Neural cell (in vitro differentiated cells): ENCODE results near the gene CADPS2. TPM values are rescaled to one million over a fixed set of nuclear protein-coding genes. Genes with fewer than 3 reads are reported as not detected.

ENCODE experiments used
- H2AFZ ChIP-seq: fragments of 200-600, 300-800 bp; sonication (generic), shearing (Covaris generic); 2 replicates; pipeline ENCODE4 v1.6.0; 2014; ENCODE audit warnings: low read depth, mild to moderate bottlenecking, antibody characterized with exemption, low read length, moderate library complexity
- H3F3A ChIP-seq: fragments of 200-600 bp; shearing (Covaris generic); 2 replicates; pipeline ENCODE4 v1.6.1; 2016; ENCODE audit warnings: mild to moderate bottlenecking, moderate library complexity, mixed read lengths, antibody characterized with exemption, low read length; ENCODE audit not compliant: insufficient read depth, poor library complexity, severe bottlenecking
- H3K27ac ChIP-seq: fragments of 200-600, 300-800 bp; sonication (generic), shearing (Covaris generic); 2 replicates; pipeline ENCODE4 v1.5.1; 2014; ENCODE audit warnings: mild to moderate bottlenecking, low read length, moderate library complexity
- H3K27me3 ChIP-seq: fragments of 300-800, 200-600 bp; sonication (generic), shearing (Covaris generic); 2 replicates; pipeline ENCODE4 v1.6.0; 2014; ENCODE audit warnings: mild to moderate bottlenecking, low read depth, low read length, moderate library complexity; ENCODE audit not compliant: insufficient read depth
- H3K36me3 ChIP-seq: fragments of 300-800, 200-600 bp; sonication (generic), shearing (Covaris generic); 2 replicates; pipeline ENCODE4 v1.5.1; 2014; ENCODE audit warnings: mild to moderate bottlenecking, antibody characterized with exemption, low read length, moderate library complexity; ENCODE audit not compliant: insufficient read depth
- H3K4me2 ChIP-seq: fragments of 300-800, 200-600 bp; sonication (generic), shearing (Covaris generic); 2 replicates; pipeline ENCODE4 v1.6.0; 2014; ENCODE audit warnings: mild to moderate bottlenecking, low read length
- H3K4me3 ChIP-seq: fragments of 300-800, 200-600 bp; sonication (generic), shearing (Covaris generic); 2 replicates; pipeline ENCODE4 v1.5.1; 2014; ENCODE audit warnings: mild to moderate bottlenecking, low read length, moderate library complexity
- H3K79me2 ChIP-seq: fragments of 200-600 bp; shearing (Covaris generic); replicated peaks from 2 replicates; pipeline ENCODE4 v1.6.0; 2014; ENCODE audit warnings: mild to moderate bottlenecking, low read length, moderate library complexity; ENCODE audit not compliant: insufficient read depth
- H3K9ac ChIP-seq: fragments of 300-800, 200-600 bp; sonication (generic), shearing (Covaris generic); 2 replicates; pipeline ENCODE4 v1.6.1; 2016; ENCODE audit warnings: mild to moderate bottlenecking, low read length, mixed read lengths
- H3K9me2 ChIP-seq: fragments of 200-600 bp; shearing (Covaris generic); 2 replicates; pipeline ENCODE4 v1.6.1; 2016; ENCODE audit warnings: mild to moderate bottlenecking, low read length, mixed read lengths; ENCODE audit not compliant: insufficient read depth
- H3K9me3 ChIP-seq: fragments of 200-600, 300-800 bp; sonication (generic), shearing (Covaris generic); 2 replicates; pipeline ENCODE4 v1.6.1; 2016; ENCODE audit warnings: mild to moderate bottlenecking, mixed run types, low read length, moderate library complexity, mixed read lengths
- H4K20me1 ChIP-seq: fragments of 200-600 bp; shearing (Covaris generic); 2 replicates; pipeline ENCODE4 v1.6.1; 2016; ENCODE audit warnings: mild to moderate bottlenecking, mixed run types; ENCODE audit not compliant: insufficient read depth
- CTCF ChIP-seq: fragments of 450-650 bp; IDR thresholded peaks from 2 replicates; pipeline ENCODE4 v1.5.1; 2014; ENCODE audit warnings: antibody characterized with exemption, mild to moderate bottlenecking, moderate library complexity; ENCODE audit not compliant: poor library complexity, severe bottlenecking
- EP300 ChIP-seq: fragments of 450-650 bp; conservative IDR thresholded peaks from 2 replicates; pipeline ENCODE4 v1.6.1; 2014; ENCODE audit warnings: antibody characterized with exemption, mild to moderate bottlenecking, moderate library complexity; ENCODE audit not compliant: poor library complexity, severe bottlenecking
- EZH2 ChIP-seq: fragments of 200-600, 300-800 bp; shearing (Covaris generic), sonication (generic); IDR thresholded peaks from 2 replicates; pipeline ENCODE4 v1.6.1; 2014; ENCODE audit warnings: antibody characterized with exemption, low read length, borderline replicate concordance, mild to moderate bottlenecking; ENCODE audit not compliant: insufficient read depth, poor library complexity, severe bottlenecking
- MXI1 ChIP-seq: fragments of 450-650 bp; conservative IDR thresholded peaks from 2 replicates; pipeline ENCODE4 v1.6.1; 2014; ENCODE audit warnings: antibody characterized with exemption, mild to moderate bottlenecking; ENCODE audit not compliant: poor library complexity, severe bottlenecking
- POLR2AphosphoS5 ChIP-seq: IDR thresholded peaks from 2 replicates; pipeline ENCODE4 v1.6.1; 2012
- RAD21 ChIP-seq: fragments of 450-650 bp; conservative IDR thresholded peaks from 2 replicates; pipeline ENCODE4 v1.6.1; 2014; ENCODE audit warnings: antibody characterized with exemption, mild to moderate bottlenecking, moderate library complexity
- SMC3 ChIP-seq: fragments of 450-650 bp; conservative IDR thresholded peaks from 2 replicates; pipeline ENCODE4 v1.6.1; 2014; ENCODE audit warnings: antibody characterized with exemption, mild to moderate bottlenecking, moderate library complexity; ENCODE audit not compliant: poor library complexity
- TAF1 ChIP-seq: IDR thresholded peaks from 2 replicates; pipeline ENCODE4 v1.6.1; 2012; ENCODE audit warnings: low read depth
- polyA plus RNA-seq: library from polyadenylated mRNA; depleted of rRNA; stranded (reverse); fragments of >200 nt; gene quantifications from 2 replicates; pipeline ENCODE4 v1.2.3, GENCODE V29; 2014
- TF ChIP-seq, protein P1 (sequence below): IDR thresholded peaks from 2 replicates; pipeline ENCODE4 v1.6.1; 2012; ENCODE audit warnings: borderline replicate concordance

The CADPS2 gene
- polyA plus RNA-seq, 1 donor from 2014 or later: 5.9 TPM

DNA sequence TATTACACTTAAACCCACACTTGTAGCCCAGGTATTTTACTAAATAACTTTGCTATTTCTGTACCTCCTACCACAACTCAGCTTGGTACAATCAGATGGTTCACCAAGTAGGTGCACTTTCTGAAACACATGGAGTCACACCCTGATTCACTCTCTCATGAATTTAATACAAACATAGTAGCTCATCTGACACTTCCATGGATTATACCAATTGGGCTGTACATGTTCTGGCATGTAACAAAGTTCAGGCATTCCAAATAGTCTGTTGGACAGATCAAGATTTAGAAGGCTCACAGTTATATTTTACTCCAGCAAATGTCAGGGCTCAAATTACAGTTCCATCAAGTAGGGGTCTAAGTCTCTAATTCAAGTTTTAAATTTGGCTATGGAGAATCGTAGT is 121.4 kb downstream of the CADPS2 start:
- TF ChIP-seq EP300: no peak
- no peak for TF ChIP-seq EZH2
- TF ChIP-seq RAD21: no peak
- no peak for TF ChIP-seq CTCF
- TF ChIP-seq MXI1: no peak
- no peak for TF ChIP-seq POLR2AphosphoS5
- TF ChIP-seq SMC3: no peak
- TF ChIP-seq, protein P1, sequence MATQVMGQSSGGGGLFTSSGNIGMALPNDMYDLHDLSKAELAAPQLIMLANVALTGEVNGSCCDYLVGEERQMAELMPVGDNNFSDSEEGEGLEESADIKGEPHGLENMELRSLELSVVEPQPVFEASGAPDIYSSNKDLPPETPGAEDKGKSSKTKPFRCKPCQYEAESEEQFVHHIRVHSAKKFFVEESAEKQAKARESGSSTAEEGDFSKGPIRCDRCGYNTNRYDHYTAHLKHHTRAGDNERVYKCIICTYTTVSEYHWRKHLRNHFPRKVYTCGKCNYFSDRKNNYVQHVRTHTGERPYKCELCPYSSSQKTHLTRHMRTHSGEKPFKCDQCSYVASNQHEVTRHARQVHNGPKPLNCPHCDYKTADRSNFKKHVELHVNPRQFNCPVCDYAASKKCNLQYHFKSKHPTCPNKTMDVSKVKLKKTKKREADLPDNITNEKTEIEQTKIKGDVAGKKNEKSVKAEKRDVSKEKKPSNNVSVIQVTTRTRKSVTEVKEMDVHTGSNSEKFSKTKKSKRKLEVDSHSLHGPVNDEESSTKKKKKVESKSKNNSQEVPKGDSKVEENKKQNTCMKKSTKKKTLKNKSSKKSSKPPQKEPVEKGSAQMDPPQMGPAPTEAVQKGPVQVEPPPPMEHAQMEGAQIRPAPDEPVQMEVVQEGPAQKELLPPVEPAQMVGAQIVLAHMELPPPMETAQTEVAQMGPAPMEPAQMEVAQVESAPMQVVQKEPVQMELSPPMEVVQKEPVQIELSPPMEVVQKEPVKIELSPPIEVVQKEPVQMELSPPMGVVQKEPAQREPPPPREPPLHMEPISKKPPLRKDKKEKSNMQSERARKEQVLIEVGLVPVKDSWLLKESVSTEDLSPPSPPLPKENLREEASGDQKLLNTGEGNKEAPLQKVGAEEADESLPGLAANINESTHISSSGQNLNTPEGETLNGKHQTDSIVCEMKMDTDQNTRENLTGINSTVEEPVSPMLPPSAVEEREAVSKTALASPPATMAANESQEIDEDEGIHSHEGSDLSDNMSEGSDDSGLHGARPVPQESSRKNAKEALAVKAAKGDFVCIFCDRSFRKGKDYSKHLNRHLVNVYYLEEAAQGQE: no peak
- no peak for TF ChIP-seq TAF1
- Histone ChIP-seq H3K4me3 (no peak overlapping the region), H3K79me2 (no peaks in the 10 kb centered on the region), H4K20me1 (no peaks in the 10 kb centered on the region), H2AFZ (no peak overlapping the region), H3K27ac (no peak overlapping the region), H3K9ac (no peak overlapping the region), H3F3A (no peaks in the 10 kb centered on the region), H3K4me2 (no peak overlapping the region), H3K9me3 (no peaks in the 10 kb centered on the region), H3K27me3 (no peaks in the 10 kb centered on the region), H3K36me3 (no peaks in the 10 kb centered on the region), H3K9me2 (no peaks in the 10 kb centered on the region)

DNA sequence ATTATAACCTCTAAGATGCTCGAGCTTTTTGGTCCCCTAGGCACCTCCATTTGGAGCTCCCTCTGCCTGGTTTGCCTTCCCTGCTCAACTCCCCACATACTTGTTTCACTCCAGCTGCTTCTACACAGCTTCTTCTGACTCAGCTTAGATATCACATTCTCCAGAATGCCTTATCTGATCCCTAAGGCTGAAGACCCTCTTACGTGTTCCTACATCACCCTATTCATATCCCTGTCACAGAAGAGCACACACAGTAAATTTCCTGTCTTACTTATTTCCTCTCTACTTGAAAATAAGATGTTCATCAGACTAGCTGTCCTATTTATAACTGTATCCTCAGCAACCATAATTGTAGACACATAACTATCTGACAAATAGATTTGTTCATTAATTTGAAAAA is 122.2 kb downstream of the CADPS2 start:
- TF ChIP-seq CTCF (no peak), EZH2 (no peak), RAD21 (no peak), POLR2AphosphoS5 (no peak), SMC3 (no peak), MXI1 (no peak), TAF1 (no peak), EP300 (no peak)
- TF ChIP-seq, protein P1: no peak
- no peaks in the 10 kb centered on the region for H3K36me3 ChIP-seq
- H3K4me2 ChIP-seq: no peak overlapping the region
- no peak overlapping the region for H3K9ac ChIP-seq
- H3K27me3 ChIP-seq: no peaks in the 10 kb centered on the region
- H3K79me2 ChIP-seq: no peaks in the 10 kb centered on the region
- no peak overlapping the region for H3K27ac ChIP-seq
- no peaks in the 10 kb centered on the region for H3K9me2 ChIP-seq
- no peak overlapping the region for H2AFZ ChIP-seq
- no peak overlapping the region for H3K4me3 ChIP-seq
- no peaks in the 10 kb centered on the region for H3F3A ChIP-seq
- H4K20me1 ChIP-seq: no peaks in the 10 kb centered on the region
- no peaks in the 10 kb centered on the region for H3K9me3 ChIP-seq
